ENCODE measurements around the gene BMP5.

GRCh38 chr6:55782275-55782674 lies 93.1 kb downstream of the BMP5 start:
- TF ChIP-seq EZH2 (IDR thresholded peaks at IDR 0.05) (no peak), POLR2AphosphoS5 (IDR thresholded peaks at IDR 0.05; ENCODE audit: borderline replicate concordance, low read depth, low read length) (no peak), FOXP2 (optimal IDR thresholded peaks at IDR 0.05; ENCODE audit: control extremely low read depth, extremely low read length, insufficient read depth) (no peak)
